Embryonic facial prominence (tissue), 1 donor: Measurements from ENCODE around the gene TF.

ENCODE experiments used
- DNase-seq: peaks from one replicate; pipeline ENCODE4 v3.0.0-alpha.2; 2016; ENCODE audit errors: extremely low spot score

TF gene

GRCh38 chr3:133747373-133747772, 1.2 kb downstream of the TF start:
- DNase-seq, result no peak

- DNase-seq, result no peak
These were observed 1.9 kb downstream of the TF start for GRCh38 chr3:133747907-133748639.

- no peak for DNase-seq
These were observed 3.5 kb downstream of the TF start for GRCh38 chr3:133749427-133750258.

- DNase-seq, result no peak
These were observed 4.1 kb downstream of the TF start for GRCh38 chr3:133750259-133750656.

- no peak for DNase-seq
These were observed 7.0 kb downstream of the TF start for GRCh38 chr3:133753107-133753778.

GRCh38 chr3:133753779-133754164, 7.6 kb downstream of the TF start:
- no peak for DNase-seq

- DNase-seq, result no peak
These were observed 8.3 kb downstream of the TF start for GRCh38 chr3:133754455-133754854.

GRCh38 chr3:133754973-133755828, 9.0 kb downstream of the TF start:
- no peak for DNase-seq

GRCh38 chr3:133756716-133757694, 10.8 kb downstream of the TF start:
- no peak for DNase-seq

GRCh38 chr3:133757701-133758567, 11.7 kb downstream of the TF start:
- DNase-seq, result no peak

- DNase-seq, result no peak
These were observed 12.4 kb downstream of the TF start for GRCh38 chr3:133758568-133758928.

- DNase-seq, result no peak
These were observed 13.0 kb downstream of the TF start for GRCh38 chr3:133758964-133759739.

GRCh38 chr3:133759740-133760305, 13.6 kb downstream of the TF start:
- DNase-seq, result no peak

- no peak for DNase-seq
These were observed 14.7 kb downstream of the TF start for GRCh38 chr3:133760916-133761315.

GRCh38 chr3:133761605-133762484, 15.7 kb downstream of the TF start:
- DNase-seq, result no peak

GRCh38 chr3:133762539-133762938, 16.3 kb downstream of the TF start:
- DNase-seq, result no peak
